Stimulated activated CD8-positive, alpha-beta memory T cell treated with anti-CD3 and anti-CD28 coated beads, Interleukin-4, amount 100 ng/mL, for 48 hours (primary cell): Measurements from ENCODE around the gene PRPF40B.

Source experiments
- DNase-seq: peaks from one replicate; pipeline ENCODE4 v3.0.0-alpha.2; 2020

The PRPF40B gene

GRCh38 chr12:49689785-49690184 is 66.4 kb downstream of the PRPF40B start:
- no peak for DNase-seq

- no peak for DNase-seq
Observed at GRCh38 chr12:49692851-49693250, 69.5 kb downstream of the PRPF40B start.

- DNase-seq = no peak
Observed at GRCh38 chr12:49693931-49694444, 70.6 kb downstream of the PRPF40B start.
